Measurements from ENCODE around the gene ACVR1. TPM values are rescaled to one million over a fixed set of nuclear protein-coding genes. Genes with fewer than 3 reads are reported as not detected.

ACVR1 gene
- total RNA-seq, 1 donor from 2014 or later = 5.5 TPM

DNA sequence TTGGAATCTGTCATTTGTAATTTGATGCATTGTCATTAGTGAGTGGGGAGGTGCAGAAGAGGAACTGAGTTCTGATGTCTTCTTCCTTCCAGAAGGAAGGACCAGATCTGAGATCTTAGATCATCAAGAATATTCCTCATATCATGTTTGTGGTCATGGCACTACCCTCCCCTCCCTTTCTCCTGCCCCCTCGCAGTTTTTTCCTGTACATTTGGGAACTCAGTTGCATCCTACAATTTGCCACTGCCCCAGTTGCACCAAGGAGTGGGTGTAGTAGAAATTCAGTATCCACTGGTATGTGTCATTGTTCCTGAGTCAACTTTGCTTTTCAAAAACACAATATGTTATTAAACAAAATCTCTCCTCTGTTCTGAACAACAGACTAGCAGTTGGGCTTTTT lies 26.6 kb upstream of the ACVR1 start:
- TF ChIP-seq, protein P1, sequence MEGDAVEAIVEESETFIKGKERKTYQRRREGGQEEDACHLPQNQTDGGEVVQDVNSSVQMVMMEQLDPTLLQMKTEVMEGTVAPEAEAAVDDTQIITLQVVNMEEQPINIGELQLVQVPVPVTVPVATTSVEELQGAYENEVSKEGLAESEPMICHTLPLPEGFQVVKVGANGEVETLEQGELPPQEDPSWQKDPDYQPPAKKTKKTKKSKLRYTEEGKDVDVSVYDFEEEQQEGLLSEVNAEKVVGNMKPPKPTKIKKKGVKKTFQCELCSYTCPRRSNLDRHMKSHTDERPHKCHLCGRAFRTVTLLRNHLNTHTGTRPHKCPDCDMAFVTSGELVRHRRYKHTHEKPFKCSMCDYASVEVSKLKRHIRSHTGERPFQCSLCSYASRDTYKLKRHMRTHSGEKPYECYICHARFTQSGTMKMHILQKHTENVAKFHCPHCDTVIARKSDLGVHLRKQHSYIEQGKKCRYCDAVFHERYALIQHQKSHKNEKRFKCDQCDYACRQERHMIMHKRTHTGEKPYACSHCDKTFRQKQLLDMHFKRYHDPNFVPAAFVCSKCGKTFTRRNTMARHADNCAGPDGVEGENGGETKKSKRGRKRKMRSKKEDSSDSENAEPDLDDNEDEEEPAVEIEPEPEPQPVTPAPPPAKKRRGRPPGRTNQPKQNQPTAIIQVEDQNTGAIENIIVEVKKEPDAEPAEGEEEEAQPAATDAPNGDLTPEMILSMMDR (conservative IDR thresholded peaks at IDR 0.05; ENCODE audit: low read depth, low read length) = no peak
- no peak for DNase-seq (ENCODE audit: low read depth)
- no peak overlapping the region for H3K4me3 ChIP-seq (ENCODE audit: low read depth, low read length)

DNA sequence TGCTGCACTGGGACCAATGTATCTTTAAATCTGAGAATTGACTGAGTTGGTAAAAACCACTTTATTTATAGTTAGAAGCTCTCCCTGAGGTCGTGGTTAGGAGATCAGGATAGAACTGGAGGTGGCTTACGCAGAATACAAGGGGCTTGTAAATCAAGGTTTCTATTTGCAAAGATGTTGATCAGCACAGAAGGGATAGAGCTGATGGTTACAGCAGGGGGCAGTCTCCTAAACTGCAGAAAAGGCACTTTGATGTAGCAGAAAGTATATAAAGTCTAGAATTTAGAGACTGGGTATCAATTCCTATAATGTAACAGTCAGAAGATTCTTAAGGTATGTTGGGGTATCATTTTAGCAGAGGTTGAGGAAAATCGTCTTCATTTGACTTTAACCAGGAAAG lies 25.2 kb upstream of the ACVR1 start:
- H3K4me3 ChIP-seq (ENCODE audit: low read depth, low read length) = no peak overlapping the region
- DNase-seq (ENCODE audit: low read depth) = no peak
- TF ChIP-seq, protein P1 (conservative IDR thresholded peaks at IDR 0.05; ENCODE audit: low read depth, low read length) = peak; percentile 50

DNA sequence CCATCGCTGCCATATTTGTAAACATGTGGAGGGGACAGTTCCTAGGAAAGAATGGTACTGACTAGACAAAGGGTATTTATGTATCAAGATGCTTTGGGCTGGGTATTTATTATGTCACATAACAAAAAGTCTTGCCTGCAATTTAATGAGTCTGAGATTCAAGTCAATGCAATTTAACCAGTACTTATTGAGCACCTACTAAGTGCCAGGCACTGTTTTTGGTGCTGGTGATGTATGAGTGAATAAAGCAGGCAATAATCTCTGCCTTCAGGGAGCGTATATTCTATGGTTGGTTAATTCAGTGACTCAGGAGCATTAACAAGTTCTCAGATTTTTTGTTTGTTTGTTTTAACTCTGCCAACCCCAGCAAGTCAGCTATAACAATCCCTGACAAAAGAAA lies 24.6 kb upstream of the ACVR1 start:
- no peak overlapping the region for H3K4me3 ChIP-seq (ENCODE audit: low read depth, low read length)
- no peak for DNase-seq (ENCODE audit: low read depth)
- TF ChIP-seq, protein P1 (conservative IDR thresholded peaks at IDR 0.05; ENCODE audit: low read depth, low read length) = no peak

DNA sequence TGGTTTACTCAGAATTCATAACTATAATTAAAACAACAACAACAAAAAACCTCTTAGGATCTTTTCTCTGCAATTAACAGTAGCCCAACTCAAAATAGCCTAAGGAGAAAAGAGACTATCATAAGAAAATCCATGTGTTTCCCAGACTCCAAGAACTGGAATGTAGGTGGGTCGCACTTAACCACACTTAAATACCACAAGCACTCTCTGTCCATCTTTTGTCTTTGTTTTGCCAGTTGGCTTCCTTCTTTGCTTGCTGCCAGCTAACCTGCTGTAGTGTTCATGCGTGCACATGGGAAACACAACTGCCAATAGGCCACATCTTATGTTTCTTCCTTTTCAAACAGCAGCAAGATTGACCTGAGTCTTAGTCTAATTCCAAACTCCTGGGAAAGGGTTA lies 24.1 kb upstream of the ACVR1 start:
- no peak for DNase-seq (ENCODE audit: low read depth)
- H3K4me3 ChIP-seq (ENCODE audit: low read depth, low read length) = no peak overlapping the region
- TF ChIP-seq, protein P1 (conservative IDR thresholded peaks at IDR 0.05; ENCODE audit: low read depth, low read length) = no peak

DNA sequence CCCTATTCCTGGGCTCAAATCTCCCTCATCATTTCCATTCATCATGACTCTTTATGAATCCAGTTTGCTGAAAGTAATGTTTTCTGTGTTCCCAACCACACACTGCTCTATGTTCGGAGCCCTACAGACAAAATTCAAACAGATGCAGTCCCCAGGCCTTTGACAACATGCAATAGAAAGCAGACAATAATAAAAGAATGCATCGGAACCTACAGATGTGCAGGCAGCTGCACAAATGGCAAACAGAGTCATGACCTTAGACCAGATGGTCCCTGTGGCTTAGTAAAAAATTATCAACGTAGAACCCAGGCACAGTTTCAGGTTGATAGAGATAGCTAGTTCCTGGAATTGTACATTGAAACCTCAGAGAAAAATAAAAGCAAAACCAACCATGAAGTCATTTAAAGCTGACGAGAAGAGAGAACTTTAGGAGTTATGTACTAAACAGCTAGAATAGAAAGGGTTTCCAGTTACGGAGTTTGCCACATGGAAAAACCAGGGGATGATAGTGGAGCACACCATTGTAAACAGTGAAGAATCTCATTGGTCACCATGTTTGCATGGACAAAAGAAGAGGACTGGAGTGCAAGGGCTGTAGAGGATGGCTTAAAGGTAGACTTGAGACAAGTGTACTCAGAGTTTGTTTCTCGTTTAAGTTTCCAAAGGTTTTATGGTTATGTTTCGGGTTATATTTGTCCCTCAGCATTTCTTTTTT lies 23.2 kb upstream of the ACVR1 start:
- TF ChIP-seq, protein P1 (conservative IDR thresholded peaks at IDR 0.05; ENCODE audit: low read depth, low read length) = no peak
- no peak overlapping the region for H3K4me3 ChIP-seq (ENCODE audit: low read depth, low read length)
- no peak for DNase-seq (ENCODE audit: low read depth)

DNA sequence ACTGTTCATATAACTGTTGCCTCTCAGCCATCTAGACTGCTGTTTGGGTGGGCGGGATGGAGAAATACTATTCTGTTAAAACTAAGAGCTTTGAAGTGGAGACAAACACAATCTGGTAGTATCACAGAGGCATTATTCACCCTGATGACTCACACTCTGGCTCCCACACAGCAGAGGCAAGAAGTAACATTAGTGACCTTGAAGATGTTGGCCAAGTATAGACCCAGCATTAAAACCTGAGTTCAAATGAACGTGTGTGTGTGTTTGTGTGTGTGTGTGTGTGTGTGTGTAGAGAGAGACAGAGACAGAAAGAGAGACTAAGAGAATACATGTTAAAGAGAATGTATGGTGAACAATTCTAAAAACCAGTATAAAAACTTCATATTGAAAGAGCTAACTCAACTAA lies 22.5 kb upstream of the ACVR1 start:
- DNase-seq (ENCODE audit: low read depth) = peak; percentile 70
- TF ChIP-seq, protein P1 (conservative IDR thresholded peaks at IDR 0.05; ENCODE audit: low read depth, low read length) = no peak
- H3K4me3 ChIP-seq (ENCODE audit: low read depth, low read length) = no peak overlapping the region

All from epithelial cell of proximal tubule (primary cell).